HG03442 (cell line): Measurements from ENCODE around the gene IGFBP5.

ENCODE experiments used
- ATAC-seq: cut with Tn5 transposase; IDR thresholded peaks from one replicate; pipeline ENCODE4 v1.9.1; 2021; ENCODE audit warnings: mild to moderate bottlenecking, moderate library complexity; ENCODE audit not compliant: unreplicated experiment

The IGFBP5 gene

DNA sequence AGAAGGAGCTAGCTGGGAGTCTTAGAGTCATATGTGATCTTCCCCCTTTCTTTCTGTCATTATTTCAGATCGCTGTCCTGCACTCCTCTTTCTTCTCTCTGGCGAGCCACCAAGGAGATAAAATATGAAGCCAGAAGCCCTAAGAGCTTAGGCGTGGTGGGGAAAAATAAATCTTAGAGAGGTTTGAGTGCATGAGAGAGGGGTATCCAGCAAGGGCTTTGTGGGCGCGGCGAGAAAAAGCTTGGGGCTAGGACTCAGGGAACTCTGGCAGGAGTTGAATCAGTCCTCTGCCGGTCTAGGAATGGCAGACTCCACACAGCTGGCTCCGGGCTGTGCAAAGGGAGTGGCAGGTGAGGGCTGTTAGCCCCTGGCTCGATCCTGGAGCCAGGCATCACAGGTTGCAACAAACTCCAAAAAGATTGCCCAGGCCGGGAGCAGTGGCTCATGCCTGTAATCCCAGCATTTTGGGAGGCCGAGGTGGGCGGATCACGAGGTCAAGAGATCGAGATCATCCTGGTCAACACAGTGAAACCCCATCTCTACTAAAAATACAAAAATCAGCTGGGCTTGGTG lies 20.1 kb upstream of the IGFBP5 start:
- no peak for ATAC-seq

GRCh38 chr2:216714376-216714775 lies 19.0 kb upstream of the IGFBP5 start:
- no peak for ATAC-seq

DNA sequence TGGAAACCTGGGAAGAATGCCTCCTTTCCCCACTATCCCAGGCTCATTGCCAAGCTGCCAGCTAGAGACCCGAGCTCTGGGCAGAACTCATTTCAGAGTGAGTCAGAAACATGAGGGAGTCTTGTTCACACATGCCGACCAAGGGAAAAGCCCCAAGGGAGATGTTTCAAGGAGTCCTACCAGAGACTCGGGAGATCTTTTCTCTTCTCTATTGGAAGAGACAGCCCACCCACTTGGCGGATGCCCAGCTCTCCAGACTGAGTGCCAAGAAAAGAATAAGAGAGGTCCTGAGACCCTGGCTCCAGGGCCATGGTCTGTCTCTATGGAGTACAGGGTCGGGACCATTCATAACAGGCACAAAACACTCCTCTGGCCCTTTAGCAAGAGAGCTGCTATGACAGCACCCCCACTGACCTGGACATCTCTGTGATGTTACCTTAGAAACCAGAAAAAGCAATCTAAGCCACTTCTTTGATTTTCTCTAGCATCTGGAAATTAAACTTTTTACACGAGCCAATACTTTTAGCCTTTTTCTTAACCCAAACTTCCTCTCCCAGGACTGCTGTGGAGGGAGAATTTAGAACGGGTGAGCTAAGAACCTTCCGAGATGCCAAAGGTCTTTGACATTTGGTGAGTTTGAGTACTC lies 18.5 kb upstream of the IGFBP5 start:
- no peak for ATAC-seq

- ATAC-seq = no peak
These were observed 16.0 kb upstream of the IGFBP5 start for GRCh38 chr2:216711348-216711747.

DNA sequence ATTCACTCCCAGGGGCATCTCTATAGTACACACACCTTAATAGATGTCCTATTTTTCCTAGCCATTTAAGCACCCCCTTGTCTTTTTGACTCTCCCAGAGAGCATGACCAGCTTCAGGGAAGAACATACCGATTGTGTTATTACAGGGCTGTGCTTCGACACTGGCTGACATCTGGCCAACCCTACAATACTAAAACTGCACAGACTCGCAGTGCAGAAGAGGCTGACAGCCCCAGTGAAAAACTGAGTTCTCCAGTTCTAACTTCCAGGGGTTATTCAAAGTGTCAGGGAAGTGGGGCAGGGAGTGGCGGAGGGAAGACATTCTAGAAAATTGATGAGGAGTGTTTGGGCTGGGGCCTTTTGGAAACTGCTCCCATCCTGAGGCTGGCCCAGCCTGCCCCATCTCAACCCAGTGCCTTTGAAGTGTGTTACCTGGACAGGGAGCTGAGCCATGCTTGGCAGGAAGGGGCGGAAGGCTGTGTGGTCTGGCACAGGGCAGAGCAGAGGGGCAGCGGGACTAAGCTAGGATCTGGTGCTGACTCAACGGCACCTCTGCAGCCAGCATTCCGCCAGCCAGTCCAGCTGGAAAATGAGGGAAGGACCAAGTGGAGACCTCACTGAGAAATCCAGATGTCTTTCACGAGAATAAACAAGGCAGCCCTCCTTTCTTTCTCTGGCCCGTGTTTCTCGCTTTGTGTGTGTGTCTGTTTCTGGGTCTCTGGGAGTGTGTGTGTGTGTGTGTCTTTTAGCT lies 15.4 kb upstream of the IGFBP5 start:
- no peak for ATAC-seq

- ATAC-seq = no peak
These were observed 7.4 kb upstream of the IGFBP5 start for GRCh38 chr2:216702756-216703155.

DNA sequence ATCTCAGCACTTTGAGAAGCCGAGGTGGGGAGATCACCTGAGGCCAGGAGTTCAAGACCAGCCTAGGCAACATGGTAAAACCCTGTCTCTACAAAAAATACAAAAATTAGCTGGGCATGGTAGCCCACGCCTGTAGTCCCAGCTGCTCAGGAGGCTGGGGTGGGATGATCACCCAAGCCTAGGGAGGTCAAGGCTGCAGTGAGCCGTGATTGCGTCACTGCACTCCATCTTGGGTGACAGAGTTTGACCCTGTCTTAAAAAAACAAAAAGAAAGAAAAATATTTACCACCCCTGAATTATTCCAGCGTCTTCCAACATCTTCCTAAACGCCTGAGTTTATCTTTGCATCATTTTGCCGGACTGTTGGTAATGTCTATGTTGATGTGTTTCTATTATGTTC lies 6.2 kb upstream of the IGFBP5 start:
- ATAC-seq = no peak

GRCh38 chr2:216700781-216701180 lies 5.4 kb upstream of the IGFBP5 start:
- no peak for ATAC-seq

DNA sequence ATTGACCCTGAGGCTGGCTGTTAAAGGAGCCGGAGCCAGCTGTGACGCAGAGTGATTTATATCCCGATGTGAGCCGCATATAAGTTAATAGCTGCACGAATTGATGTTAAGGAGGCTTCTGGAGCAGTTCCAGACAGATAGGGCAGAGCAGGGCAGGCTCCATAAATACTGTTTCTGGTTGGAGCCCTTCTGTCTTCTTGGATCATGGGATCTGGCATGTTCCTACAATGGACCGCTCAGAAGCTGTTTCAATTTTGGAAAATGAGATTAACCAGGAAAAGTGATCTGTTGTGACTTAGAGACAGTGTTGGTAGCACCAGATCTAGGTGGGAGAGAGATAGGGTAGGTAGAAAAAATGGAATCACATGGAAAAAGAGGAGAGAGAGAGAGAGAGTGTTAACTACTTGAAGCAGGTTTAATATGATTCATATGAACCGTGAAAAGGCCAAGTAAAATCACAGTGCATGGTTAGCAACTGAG lies 4.8 kb upstream of the IGFBP5 start:
- ATAC-seq = no peak

DNA sequence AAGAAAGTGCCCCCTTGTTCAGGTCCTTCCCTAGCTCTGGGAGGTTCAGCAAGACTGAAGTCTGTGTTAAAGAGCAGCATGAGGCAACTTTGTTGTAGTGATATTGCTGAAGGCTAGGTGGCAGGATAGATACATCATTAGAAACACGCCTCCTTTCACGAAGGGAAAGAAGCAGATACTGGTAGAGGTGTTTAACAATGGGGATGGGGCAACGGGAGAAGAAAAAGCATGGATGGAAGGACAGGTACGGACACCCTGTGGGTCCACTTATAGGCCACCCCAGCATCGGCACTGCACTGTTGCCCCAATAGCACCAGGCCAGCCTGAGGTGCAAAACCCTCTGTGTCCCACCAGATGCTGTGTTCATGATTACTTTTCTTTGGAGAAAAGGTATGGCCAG lies 3.5 kb upstream of the IGFBP5 start:
- ATAC-seq = peak; percentile 72

DNA sequence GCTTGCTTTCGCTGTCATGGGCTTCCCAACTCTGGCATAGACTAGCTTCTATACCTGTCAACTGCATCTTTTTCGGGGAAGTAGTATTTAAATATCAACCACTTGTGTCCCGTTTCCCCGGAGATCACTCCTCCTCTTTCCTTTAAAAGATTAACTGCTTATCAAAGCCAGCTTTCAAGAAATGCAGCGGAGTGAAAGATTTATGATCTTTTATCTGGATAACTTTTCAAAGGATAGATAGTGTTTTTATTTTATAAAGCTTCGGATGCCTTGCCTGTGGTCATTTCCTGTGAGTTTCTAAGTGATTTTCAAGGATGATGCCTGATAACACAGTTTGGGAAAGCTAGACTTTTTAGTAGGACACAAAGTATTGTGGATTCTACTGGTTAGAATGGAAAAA lies 2.9 kb upstream of the IGFBP5 start:
- ATAC-seq = no peak

DNA sequence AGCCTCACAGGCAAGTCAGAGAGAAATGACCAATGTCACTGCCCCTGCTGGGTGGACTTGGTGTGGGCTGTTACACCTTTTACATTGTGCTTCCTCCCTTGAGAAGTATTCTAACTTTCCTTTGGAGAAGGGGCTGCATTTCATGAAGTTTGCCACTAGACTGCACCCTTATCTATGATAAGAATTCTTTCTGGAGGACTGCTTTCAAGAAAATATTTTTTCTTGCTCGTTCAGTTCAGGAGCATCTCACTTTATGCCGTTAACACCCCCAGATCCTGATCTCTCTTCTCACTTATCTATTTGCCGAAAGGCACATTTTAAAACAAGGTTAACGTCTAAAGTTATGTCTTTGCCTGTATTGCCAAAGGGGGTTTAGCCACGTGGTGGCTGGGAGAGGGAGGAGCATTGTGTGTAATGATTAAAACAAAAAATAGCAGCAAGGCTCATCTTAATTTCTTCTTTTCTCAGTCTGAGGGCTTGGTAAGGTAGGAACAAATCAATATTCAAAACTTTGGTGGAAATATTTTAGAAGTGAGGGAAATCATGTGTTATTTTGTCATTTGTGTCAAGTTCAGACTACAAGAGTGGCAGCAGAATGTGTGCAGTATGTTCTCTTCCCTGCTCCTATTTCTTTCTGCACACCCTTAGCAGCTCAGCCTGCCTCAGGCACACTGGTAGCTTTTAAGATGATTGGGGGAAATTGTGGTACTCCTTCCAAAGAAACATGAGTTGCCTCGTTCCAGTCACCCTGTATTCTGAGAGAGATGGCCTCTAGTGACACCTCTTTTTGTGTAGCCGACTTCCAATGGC lies 1.6 kb upstream of the IGFBP5 start:
- ATAC-seq = no peak

GRCh38 chr2:216696321-216696720 lies 972 bp upstream of the IGFBP5 start:
- no peak for ATAC-seq

DNA sequence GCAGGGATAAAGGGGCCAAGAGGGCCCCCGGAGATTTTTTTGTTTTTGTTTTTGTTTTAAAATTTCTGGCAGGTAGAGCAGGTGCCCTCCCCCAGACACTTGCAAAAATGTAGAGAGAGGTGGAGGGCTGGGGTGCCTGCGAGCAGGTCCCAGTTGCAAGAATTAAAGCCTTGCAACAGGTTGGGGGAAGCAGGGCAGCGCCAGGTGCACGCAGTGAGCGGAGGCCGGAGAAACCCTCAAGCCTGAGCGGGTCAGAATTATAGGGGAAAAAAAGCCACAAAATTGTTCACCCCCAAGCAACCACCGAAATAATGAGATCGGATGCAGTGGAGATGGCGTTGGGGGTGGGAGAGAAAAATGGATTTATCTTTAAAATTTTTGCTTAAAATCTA lies 527 bp downstream of the IGFBP5 start:
- ATAC-seq = no peak

DNA sequence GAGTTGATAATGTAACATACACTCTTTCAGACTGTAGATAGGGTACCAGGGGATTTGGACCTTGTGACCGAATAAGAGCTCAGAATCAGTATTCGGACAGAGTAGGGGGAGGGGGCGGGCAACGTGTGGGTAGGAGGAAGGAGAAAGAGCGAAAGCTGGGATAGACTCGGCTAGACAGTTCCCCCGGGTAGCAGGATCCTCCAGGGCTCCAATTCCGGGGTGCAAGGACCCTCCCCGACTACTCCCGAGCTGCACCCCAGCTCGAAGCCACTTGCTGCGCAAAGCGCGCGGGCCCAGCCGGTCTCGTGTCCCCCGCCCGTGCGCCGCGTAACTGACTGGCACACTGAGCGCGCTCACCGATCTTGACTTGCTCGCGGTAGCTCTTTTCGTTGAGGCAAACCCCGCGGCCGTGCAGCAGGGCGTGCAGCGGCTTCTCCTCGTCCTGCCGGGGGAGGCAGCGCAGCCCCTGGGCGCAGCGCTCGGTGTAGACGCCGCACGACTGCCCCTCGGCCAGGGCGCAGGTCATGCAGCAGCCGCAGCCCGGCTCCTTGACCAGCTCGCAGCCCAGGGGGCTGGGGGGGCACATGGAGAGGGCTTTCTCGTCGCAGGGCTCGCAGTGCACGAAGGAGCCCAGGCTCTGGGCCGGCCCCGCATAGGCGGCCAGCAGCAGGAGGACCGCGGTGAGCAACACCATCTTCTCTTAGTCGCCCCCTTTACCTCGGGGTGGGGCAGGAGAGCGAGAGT lies 1.1 kb downstream of the IGFBP5 start:
- no peak for ATAC-seq

- no peak for ATAC-seq
These were observed 1.8 kb downstream of the IGFBP5 start for GRCh38 chr2:216693414-216694080.

DNA sequence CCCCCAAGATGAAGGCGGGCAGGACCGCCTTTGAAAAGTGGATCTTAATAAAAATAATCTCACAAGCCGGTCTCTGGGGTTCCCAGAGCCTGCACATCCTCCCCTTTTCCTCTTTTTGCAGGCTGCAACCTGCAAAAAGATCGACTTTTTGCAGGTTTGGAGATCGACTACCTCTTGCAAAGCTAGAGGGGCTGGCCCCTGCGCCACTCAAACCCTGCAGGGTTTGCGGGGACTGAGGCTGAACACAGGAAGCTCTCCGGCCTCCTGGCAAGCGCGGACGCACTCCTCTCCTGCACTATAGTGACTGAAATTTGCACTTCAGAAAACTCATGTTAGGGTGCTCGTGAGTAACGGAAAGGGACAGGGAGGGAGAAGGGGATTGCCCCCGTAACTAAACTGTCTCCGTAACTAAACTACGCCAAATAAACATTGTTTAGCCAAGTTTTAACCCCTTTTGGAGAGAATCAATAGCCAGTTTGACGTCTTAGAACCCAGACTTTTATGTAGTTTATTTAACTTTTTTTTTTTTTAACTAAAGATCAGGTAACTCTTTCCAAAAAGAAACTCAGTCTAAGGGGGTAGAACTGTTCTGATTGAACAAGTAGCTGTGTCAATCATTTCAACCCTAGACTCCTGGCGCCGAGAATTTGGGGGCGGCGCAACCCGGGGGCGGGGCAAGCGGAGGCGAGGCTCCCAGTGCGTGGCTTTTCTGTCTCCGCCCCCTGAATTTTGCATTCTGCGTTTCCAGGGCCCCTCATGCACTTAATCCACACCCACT lies 2.5 kb downstream of the IGFBP5 start:
- ATAC-seq = no peak

- no peak for ATAC-seq
These were observed 4.3 kb downstream of the IGFBP5 start for GRCh38 chr2:216690853-216691741.
